HG02981 (cell line): ENCODE measurements around the gene SRSF1.
"Not testable (repeated sequence)": the region's sequence is repeated elsewhere in the genome, so short reads cannot be mapped to it uniquely, and the experiment has no call there.

ENCODE experiments used
- ATAC-seq: cut with Tn5 transposase; IDR thresholded peaks from one replicate; pipeline ENCODE4 v1.9.1; 2021; ENCODE audit warnings: mild to moderate bottlenecking, moderate library complexity; ENCODE audit not compliant: unreplicated experiment

Gene SRSF1, protein sequence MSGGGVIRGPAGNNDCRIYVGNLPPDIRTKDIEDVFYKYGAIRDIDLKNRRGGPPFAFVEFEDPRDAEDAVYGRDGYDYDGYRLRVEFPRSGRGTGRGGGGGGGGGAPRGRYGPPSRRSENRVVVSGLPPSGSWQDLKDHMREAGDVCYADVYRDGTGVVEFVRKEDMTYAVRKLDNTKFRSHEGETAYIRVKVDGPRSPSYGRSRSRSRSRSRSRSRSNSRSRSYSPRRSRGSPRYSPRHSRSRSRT

DNA sequence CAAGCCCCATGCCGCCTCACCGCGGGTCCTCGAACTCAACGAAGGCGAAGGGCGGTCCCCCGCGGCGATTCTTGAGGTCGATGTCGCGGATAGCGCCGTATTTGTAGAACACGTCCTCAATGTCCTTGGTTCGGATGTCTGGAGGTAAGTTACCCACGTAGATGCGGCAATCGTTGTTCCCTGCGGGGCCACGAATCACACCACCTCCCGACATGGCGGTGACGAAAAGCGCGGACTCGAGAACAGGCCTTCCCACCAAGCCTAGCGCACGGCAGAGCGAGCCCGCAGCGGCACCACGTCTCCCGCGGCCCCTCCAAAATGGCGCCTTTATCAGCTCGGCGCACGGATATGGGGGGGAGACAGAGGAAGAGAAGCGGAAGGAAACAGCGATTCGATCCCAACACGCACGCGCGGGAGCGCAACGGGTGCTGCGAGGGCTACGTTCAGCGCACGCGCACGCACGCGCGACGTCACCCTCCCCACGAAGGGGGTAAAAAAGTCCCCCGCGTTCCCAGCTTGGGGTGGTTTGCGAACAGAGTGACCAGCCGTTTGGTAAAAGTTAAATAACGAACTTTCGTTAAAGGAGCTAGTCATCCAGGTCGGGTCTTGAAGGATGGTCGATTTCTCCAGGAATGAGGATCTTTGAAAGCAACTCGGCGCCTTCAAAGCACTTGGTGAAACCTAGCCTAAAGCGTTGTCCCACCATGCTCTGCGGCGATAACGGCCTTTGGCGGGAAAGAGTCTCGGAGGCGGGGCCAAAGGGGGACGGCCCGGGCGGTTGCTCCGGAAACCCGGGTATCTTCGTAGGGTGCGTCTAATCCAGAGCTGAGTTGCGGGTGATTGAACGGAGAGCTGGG lies at the start of gene SRSF1:
Gene SRSF1, minus strand, starts transcription at position 323 of the 857 bp plus-strand sequence. Its CDS starts 109 bp downstream, at position 214.
- ATAC-seq, result peak; percentile 83

DNA sequence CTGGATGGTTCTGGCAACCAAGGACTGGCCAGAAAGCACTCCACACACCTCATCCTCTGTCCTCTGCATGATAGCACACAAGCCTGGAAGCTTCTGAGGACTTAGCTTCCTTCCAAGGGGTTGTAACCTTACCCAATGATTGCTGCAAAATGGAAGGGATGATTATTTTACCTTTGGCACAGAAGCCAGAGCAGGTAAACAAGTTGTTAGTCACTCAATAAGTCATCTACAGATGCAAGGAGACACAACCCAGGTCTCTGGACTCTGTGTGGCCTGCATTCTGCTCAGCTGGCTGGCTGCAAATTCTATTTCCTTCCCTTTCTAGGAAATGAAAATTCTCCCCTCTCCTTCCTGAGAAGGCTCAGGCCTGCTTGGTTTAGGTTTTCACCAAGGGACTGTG lies 49.4 kb upstream of the SRSF1 start:
- no peak for ATAC-seq

DNA sequence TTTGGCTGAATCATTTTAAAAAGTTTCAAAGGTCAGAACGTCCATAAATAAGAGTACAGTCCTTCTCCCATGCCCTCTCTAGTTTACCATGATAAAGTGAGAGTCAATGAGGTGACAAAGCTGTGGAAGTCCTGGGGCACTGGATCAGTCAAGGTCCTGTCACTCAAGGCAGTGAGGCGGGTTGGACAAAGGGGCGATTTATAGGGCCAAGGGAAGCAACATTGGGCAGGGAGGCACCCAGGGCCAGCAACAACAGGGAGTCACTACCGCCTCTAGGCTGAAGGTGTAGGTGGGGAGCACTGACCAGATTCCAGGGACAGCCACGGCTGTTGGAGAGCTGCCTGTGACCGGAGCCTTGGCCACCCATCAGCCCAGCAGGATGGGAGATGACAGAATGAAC lies 47.6 kb upstream of the SRSF1 start:
- no peak for ATAC-seq

DNA sequence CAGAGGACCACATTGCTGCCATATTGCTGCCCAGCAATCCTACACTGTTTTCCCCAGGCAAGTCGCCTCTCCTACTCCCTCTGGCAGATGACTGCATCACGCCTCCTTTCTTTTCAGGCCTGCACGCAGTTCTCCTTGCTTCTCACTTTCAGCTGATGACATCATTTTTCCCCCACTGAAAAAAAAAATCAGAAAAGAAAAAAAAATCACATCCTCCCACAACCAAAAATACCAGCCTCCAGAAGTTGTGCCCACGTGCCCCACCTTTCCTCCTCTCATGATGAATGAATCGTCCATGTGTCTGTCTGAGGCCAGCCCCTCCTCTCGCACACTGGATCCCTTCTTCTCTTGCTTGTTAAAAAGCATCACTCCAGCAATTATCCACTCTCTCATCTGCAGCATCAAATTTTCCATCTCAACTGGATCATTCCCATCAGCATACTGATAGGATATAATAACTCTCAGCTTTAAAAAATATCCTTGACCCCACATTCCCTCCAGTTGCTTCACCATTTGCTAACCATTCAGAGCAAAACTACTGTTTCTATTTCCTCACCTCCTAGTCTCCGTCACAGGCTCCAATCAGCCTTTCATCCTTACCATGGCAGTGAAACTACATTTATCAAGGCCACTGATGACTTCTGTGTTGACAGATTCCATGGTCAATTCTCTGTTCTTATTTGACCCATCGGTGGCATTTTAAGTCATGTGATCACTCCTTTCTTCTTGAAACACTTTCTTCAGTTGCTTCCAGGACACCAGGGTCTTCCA lies 46.1 kb upstream of the SRSF1 start:
- ATAC-seq, result no peak

DNA sequence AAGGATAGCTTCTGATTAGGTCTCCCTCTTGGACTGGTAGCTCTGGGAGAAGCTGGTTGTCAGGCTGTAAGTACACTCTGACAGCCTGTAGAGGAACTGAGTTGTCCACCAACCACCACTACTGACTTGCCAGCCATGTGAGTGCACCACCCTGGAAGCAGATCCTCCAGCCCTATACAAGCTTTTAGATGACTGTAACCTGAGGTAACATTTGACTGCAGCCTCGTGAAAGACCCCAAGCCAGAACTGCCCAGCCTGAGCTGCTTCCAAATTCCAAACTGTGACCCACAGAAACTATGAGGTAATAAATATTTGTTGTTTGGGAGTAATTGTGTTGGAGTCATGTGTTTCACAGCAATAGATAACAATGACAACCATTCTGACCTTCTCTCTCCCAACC lies 45.4 kb upstream of the SRSF1 start:
- no peak for ATAC-seq

- ATAC-seq, result no peak
These were observed 44.4 kb upstream of the SRSF1 start for GRCh38 chr17:58051468-58051867.

- no peak for ATAC-seq
These were observed 43.9 kb upstream of the SRSF1 start for GRCh38 chr17:58050966-58051365.

GRCh38 chr17:58049533-58049932 lies 42.5 kb upstream of the SRSF1 start:
- ATAC-seq, result no peak

DNA sequence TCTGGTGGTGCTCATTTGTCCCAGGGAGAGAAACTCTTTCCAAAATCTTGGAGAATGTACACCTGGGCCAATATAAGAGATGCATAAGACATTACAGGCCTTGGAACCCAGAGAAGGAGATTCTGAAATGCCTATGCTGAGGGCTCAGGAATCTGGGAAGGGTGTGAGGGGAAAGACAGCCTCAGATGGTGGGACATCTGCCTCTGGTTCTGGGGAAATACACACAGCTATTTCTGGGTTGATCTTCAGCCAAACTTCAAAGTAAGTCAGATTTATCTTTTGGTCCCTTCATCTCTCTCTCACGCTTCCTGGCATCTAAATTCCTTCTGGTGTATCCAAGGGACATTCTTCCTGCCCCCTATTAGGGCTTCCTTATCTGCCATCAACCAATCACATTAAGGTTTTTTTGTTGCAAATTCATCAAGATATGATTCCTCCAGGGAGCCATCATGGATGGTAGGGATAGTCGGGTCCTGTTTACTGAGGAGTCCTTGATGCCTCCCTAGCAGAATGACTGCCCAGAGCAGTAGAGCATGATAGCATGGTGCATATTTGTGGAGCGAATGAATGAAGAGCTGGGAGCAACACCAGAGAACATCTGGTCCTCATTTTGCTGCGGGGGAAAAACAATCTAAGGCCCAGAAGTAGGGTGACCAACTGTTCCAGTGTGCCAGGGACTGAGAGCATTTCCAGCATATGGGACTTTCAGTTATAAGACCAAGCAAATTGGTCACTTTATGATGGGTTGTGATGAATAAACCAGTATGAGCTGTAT lies 40.5 kb upstream of the SRSF1 start:
- ATAC-seq, result no peak

- ATAC-seq, result no peak
These were observed 39.4 kb upstream of the SRSF1 start for GRCh38 chr17:58046239-58047094.

DNA sequence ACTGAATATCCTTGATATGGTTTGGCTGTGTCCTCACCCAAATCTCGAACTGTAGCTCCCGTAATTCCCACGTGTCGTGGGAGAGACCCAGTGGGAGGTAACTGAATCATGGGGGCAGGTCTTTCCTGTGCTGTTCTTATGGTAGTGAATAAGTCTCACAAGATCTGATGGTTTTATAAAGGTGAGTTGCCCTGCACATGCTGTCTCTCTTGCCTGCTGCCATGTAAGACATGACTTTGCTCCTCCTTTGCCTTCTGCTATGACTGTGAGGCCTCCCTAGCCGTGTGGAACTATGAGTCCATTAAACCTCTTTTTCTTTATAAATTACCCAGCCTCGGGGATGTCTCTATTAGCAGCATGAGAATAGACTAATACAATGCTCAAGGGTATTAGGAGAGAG lies 37.2 kb upstream of the SRSF1 start:
- not testable (repeated sequence) for ATAC-seq

GRCh38 chr17:58043221-58044181 lies 36.5 kb upstream of the SRSF1 start:
- no peak for ATAC-seq

DNA sequence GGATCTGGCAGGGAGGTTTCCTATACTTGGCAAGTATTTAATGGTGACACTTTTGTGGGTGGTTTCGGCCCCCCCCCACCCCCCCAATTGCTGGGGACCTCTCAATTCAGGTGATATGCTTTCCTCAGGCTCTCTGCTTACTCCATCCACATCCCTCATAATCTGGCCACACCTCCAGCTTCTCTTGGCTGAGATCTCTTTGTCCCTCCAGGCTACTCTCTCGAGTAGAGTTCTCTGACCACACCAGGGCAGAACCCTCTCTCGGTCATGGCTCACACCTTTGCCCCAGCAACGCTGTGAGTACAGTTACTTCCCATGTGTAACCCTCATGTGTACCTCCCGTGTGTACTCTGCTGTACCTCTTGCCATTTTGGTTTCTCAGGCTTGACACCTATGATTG lies 34.1 kb upstream of the SRSF1 start:
- no peak for ATAC-seq

DNA sequence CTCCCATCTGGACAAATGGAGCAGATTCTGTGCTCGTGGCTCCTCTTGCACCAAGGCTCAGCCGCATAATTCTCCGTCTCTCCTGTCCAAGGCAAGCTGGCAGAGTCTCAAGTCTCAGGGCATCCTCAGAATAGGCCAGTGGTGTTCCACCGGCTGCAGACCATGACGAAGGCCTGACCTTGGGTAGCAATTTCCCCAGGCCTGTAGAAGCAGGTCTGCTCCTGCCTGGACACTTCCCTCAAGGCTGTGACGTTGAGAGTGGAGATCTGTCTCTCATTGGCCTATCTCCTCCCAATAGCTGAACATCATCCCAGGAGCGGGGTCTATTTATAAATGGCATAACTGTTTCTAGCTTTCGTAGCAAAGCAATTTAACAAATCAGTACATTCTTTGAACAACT lies 33.3 kb upstream of the SRSF1 start:
- no peak for ATAC-seq

DNA sequence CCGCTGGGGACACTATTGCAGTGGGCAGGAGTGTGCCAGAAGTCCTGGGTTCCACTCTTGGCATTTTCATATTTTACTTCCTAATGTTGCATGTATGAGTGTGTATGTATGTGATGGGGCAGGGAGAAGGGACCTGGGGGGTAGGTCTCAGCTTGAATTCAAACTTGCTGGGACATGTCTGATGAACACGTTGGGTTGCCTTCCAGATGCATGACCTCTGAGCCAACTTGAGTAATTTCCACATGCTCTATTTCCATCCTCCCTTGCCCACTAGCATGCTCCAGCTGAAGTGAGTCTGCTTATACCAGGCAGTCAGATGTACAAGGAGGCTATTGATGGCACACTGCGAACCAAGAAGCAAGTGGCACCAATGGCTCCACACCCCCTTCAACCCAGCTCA lies 32.9 kb upstream of the SRSF1 start:
- ATAC-seq, result no peak

- ATAC-seq, result no peak
These were observed 25.8 kb upstream of the SRSF1 start for GRCh38 chr17:58032691-58033415.

DNA sequence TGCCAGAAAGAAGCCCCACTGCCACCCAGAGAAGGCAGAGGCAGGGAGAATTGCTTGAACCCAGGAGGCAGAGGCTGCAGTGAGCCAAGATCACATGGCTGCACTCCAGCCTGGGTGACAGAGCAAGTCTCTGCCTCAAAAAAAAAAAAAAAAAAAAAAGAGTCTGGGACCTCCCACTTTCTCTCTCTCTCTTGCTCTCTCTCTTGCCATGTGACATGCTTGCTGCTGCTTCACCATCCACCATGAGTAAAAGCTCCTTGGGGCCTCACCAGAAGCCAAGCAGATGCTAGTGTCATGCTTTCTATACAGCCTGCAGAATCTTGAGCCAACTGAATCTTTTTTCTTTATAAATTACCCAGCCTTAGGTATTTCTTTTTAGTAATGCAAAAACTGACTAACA lies 21.5 kb upstream of the SRSF1 start:
- ATAC-seq, result no peak

DNA sequence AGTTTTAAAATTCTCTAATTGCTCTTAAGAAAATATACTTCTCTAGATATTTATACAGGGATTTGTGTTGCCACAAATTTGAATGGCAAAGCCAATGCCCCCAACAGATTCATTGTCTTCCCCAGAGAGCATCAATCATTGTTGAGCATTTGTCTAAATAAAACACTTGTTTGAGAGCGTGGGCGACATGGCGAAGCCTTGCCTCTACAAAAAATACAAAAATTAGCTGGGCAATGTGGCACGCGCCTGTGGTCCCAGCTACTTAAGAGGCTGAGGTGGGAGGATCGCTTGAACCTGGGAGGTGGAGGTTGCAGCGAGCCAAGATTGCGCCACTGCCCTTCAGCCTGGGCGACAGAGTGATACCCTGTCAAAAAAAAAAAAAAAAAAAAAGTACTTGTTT lies 13.4 kb upstream of the SRSF1 start:
- no peak for ATAC-seq
